Measurements from ENCODE around the gene GDF10.

The GDF10 gene

GRCh38 chr10:47282005-47282656, 17.9 kb upstream of the GDF10 start:
- no peaks in the 10 kb centered on the region for H3K27me3 ChIP-seq (replicated peaks; ENCODE audit: insufficient read depth, low read length)
- no peak for TF ChIP-seq EZH2 (optimal IDR thresholded peaks at IDR 0.05; ENCODE audit: low read depth, low read length)
- TF ChIP-seq, protein P1, sequence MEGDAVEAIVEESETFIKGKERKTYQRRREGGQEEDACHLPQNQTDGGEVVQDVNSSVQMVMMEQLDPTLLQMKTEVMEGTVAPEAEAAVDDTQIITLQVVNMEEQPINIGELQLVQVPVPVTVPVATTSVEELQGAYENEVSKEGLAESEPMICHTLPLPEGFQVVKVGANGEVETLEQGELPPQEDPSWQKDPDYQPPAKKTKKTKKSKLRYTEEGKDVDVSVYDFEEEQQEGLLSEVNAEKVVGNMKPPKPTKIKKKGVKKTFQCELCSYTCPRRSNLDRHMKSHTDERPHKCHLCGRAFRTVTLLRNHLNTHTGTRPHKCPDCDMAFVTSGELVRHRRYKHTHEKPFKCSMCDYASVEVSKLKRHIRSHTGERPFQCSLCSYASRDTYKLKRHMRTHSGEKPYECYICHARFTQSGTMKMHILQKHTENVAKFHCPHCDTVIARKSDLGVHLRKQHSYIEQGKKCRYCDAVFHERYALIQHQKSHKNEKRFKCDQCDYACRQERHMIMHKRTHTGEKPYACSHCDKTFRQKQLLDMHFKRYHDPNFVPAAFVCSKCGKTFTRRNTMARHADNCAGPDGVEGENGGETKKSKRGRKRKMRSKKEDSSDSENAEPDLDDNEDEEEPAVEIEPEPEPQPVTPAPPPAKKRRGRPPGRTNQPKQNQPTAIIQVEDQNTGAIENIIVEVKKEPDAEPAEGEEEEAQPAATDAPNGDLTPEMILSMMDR (IDR thresholded peaks at IDR 0.05; ENCODE audit: low read length) = no peak
- no peak for TF ChIP-seq EZH2phosphoT487 (IDR thresholded peaks at IDR 0.05; ENCODE audit: low read length)
- H3K27ac ChIP-seq (ENCODE audit: low read length) = no peak overlapping the region
- no peak overlapping the region for H3K4me3 ChIP-seq (ENCODE audit: low read length)
- H2AFZ ChIP-seq (ENCODE audit: low read length) = no peak overlapping the region
- H4K20me1 ChIP-seq (ENCODE audit: insufficient read depth, low read length) = no peaks in the 10 kb centered on the region
- no peak overlapping the region for H3K9ac ChIP-seq (ENCODE audit: low read length)
- no peak overlapping the region for H3K4me2 ChIP-seq (ENCODE audit: low read depth, low read length)
- H3K4me1 ChIP-seq (ENCODE audit: low read length) = no peaks in the 10 kb centered on the region
- no peaks in the 10 kb centered on the region for H3K36me3 ChIP-seq (replicated peaks; ENCODE audit: insufficient read depth, low read length)
- H3K9me3 ChIP-seq (replicated peaks; ENCODE audit: insufficient read depth, low read length) = no peaks in the 10 kb centered on the region
- no peak for DNase-seq
- H3F3A ChIP-seq (ENCODE audit: insufficient read depth, low read length) = no peaks in the 10 kb centered on the region
- no peaks in the 10 kb centered on the region for H3K9me2 ChIP-seq (replicated peaks; ENCODE audit: insufficient read depth, low read length)
- no peaks in the 10 kb centered on the region for H3K79me2 ChIP-seq (ENCODE audit: low read length)

DNA sequence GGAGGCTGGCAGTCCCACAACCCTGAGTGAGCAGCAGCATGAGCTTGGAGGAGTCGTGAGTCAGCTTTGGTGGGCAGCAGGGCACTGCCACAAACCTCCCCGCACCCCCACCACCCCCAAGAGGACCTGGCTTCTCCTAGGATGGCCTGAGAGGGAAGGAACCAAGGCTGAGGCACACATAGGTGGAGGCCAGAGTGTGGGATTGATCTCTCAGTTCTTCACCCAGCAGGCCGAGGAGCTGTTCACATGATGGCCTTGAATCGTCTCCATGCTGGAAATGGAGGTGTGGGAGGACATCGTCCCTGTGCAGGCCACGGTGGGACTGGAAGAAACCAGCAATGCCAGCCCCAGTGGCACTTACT, 17.4 kb upstream of the GDF10 start:
- TF ChIP-seq EZH2 (optimal IDR thresholded peaks at IDR 0.05; ENCODE audit: low read depth, low read length) (no peak), EZH2phosphoT487 (IDR thresholded peaks at IDR 0.05; ENCODE audit: low read length) (no peak)
- TF ChIP-seq, protein P1 (IDR thresholded peaks at IDR 0.05; ENCODE audit: low read length) = no peak
- Histone ChIP-seq H3K27ac (ENCODE audit: low read length) (no peak overlapping the region), H3K4me1 (ENCODE audit: low read length) (no peaks in the 10 kb centered on the region), H3K36me3 (replicated peaks; ENCODE audit: insufficient read depth, low read length) (no peaks in the 10 kb centered on the region), H3K27me3 (replicated peaks; ENCODE audit: insufficient read depth, low read length) (no peaks in the 10 kb centered on the region), H3K4me3 (ENCODE audit: low read length) (no peak overlapping the region), H3K79me2 (ENCODE audit: low read length) (no peaks in the 10 kb centered on the region), H3K9me2 (replicated peaks; ENCODE audit: insufficient read depth, low read length) (no peaks in the 10 kb centered on the region), H3F3A (ENCODE audit: insufficient read depth, low read length) (no peaks in the 10 kb centered on the region), H3K9ac (ENCODE audit: low read length) (no peak overlapping the region), H3K9me3 (replicated peaks; ENCODE audit: insufficient read depth, low read length) (no peaks in the 10 kb centered on the region), H3K4me2 (ENCODE audit: low read depth, low read length) (no peak overlapping the region), H4K20me1 (ENCODE audit: insufficient read depth, low read length) (no peaks in the 10 kb centered on the region), H2AFZ (ENCODE audit: low read length) (no peak overlapping the region)
- DNase-seq = no peak

- no peak overlapping the region for H3K4me2 ChIP-seq (ENCODE audit: low read depth, low read length)
- H3K9me3 ChIP-seq (replicated peaks; ENCODE audit: insufficient read depth, low read length) = no peaks in the 10 kb centered on the region
- no peak overlapping the region for H3K9ac ChIP-seq (ENCODE audit: low read length)
- H3F3A ChIP-seq (ENCODE audit: insufficient read depth, low read length) = no peaks in the 10 kb centered on the region
- TF ChIP-seq, protein P1 (IDR thresholded peaks at IDR 0.05; ENCODE audit: low read length) = no peak
- TF ChIP-seq EZH2 (optimal IDR thresholded peaks at IDR 0.05; ENCODE audit: low read depth, low read length) = no peak
- H3K79me2 ChIP-seq (ENCODE audit: low read length) = no peaks in the 10 kb centered on the region
- H2AFZ ChIP-seq (ENCODE audit: low read length) = no peak overlapping the region
- DNase-seq = no peak
- H3K27ac ChIP-seq (ENCODE audit: low read length) = no peak overlapping the region
- H3K27me3 ChIP-seq (replicated peaks; ENCODE audit: insufficient read depth, low read length) = no peaks in the 10 kb centered on the region
- H3K9me2 ChIP-seq (replicated peaks; ENCODE audit: insufficient read depth, low read length) = no peaks in the 10 kb centered on the region
- no peaks in the 10 kb centered on the region for H3K4me1 ChIP-seq (ENCODE audit: low read length)
- no peak overlapping the region for H3K4me3 ChIP-seq (ENCODE audit: low read length)
- no peaks in the 10 kb centered on the region for H3K36me3 ChIP-seq (replicated peaks; ENCODE audit: insufficient read depth, low read length)
- no peaks in the 10 kb centered on the region for H4K20me1 ChIP-seq (ENCODE audit: insufficient read depth, low read length)
These were observed 16.8 kb upstream of the GDF10 start for GRCh38 chr10:47283101-47283630.
